NCI-H460 (cell line): Measurements from ENCODE around the gene CES5A. TPM values are rescaled to one million over a fixed set of nuclear protein-coding genes. Genes with fewer than 3 reads are reported as not detected.
A peak's percentile ranks its signal among the peaks of the same experiment; 100 is the strongest.
"Not testable (repeated sequence)": the region's sequence is repeated elsewhere in the genome, so short reads cannot be mapped to it uniquely, and the experiment has no call there.

Source experiments
- DNase-seq: peaks from one replicate; pipeline ENCODE4 v3.0.0-alpha.2; 2016; ENCODE audit warnings: low read depth; ENCODE audit errors: extremely low read depth
- total RNA-seq: library from RNA; depleted of rRNA; stranded (reverse); fragments of >200 nt; shearing (Covaris generic); gene quantifications from 2 replicates; pipeline ENCODE4 v1.2.3, GENCODE V29; 2014

Gene CES5A
- total RNA-seq, 1 experiment from 2014 or later, result not detected

GRCh38 chr16:55876854-55877253 is 1.7 kb upstream of the CES5A start:
- DNase-seq, result no peak

DNA sequence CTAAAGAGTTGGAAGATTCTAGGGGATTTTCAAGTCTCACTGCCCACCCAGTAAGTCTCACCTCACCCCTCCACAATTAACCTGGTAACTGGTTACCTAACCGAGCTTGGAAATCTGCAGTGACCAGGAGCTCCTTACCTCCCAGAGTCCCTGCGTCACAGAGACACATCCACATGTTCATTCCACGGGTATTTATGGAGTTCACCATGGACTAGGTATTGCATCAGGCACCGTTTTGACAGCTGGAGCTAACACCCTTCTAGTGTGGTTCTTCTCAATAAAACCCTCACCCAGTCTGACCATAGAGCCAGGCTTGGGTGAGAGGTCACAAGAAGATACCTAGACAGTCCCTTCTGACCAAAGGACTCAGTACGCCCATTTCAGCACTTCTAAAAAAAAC is 2.1 kb downstream of the CES5A start:
- no peak for DNase-seq

GRCh38 chr16:55872130-55872529 is 3.0 kb downstream of the CES5A start:
- no peak for DNase-seq

DNA sequence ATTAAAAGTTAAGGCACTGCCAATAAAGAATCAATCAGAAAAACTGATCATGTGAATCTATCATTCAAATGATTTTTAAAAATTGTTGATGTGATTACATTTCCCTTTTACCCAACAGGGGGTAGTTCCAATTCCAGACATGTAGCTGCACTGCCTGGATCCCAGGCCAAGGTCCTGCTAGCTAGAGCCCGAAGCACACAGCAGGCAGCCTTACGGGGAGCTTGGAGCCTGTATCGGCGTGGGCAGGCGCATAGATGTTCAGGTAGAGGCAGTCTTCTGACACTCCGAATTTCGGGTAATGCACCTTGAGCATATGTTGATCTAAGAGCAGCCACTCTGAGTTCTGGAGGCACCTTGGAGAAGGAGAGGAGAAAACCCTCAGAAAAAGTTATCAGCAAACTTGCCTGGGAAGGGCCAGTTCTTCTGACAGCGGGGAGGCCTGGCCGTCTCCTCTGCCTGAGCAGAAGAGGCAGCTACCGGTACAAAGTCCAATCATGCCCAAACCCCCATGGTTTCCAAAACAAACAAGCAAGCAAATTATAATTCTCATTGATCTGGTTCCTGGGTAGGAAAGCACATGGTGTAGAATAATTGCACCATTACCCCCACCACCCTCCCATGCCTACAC is 3.6 kb downstream of the CES5A start:
- DNase-seq, result no peak

- DNase-seq, result no peak
Observed at GRCh38 chr16:55868980-55869379, 6.2 kb downstream of the CES5A start.

GRCh38 chr16:55868137-55868536 is 7.0 kb downstream of the CES5A start:
- no peak for DNase-seq

DNA sequence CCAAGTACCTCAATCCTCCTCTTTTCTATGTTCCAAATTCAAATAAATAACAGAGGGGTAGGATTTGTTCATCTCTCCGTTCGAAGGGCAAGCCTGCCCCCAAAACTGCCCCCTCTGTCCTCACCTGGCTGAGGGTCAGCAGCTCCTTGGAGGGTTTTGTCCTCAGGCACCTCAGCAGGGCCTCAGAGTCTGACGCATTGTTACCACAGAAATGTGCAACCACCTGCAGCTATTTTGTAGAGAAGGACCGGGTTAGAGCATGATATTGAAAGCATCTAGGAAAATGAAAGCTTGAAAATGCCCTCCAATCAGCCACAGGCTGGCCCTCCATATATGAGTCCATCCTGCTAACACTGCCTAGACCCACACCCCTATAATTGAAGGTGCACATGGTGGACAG is 13.9 kb downstream of the CES5A start:
- no peak for DNase-seq

DNA sequence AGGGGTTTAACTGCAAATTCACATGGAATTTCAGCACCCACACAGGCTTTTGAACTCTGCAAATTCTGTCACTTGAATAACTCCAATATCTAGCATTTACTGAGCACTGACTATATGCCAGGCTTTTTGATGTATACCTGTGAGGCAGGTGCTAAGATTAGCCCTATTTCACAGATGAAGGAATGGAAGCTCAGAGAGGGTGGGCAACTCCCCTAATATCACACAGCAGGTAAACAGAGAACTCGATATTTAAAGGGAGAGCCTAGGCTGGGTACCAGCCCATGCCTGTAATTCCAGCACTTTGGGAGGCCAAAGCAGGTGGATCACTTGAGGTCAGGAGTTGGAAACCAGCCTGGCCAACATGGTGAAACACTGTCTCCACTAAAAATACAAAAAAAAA is 17.5 kb downstream of the CES5A start:
- DNase-seq, result not testable (repeated sequence)

- no peak for DNase-seq
Observed at GRCh38 chr16:55856950-55857349, 18.2 kb downstream of the CES5A start.

- no peak for DNase-seq
Observed at GRCh38 chr16:55853114-55853513, 22.1 kb downstream of the CES5A start.

DNA sequence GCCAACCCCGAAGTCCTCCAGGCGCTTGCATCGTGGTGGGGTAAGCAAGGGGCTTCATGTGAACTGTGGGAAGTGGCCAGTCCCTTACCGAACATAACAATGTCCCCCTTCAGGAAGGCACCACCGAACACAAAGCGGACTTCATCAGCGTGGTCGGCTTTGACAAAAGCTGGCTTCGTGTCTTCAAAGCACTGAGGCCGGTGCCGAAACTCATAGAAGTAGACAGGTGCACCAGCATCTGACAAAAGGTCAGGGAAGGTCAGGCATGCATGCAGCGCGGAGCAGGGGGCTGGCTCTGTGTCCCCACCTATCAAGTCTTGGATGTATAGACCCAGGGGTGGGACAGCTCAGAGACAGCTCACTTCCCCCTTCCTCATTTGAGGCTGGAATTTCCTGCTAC is 25.6 kb downstream of the CES5A start:
- no peak for DNase-seq

DNA sequence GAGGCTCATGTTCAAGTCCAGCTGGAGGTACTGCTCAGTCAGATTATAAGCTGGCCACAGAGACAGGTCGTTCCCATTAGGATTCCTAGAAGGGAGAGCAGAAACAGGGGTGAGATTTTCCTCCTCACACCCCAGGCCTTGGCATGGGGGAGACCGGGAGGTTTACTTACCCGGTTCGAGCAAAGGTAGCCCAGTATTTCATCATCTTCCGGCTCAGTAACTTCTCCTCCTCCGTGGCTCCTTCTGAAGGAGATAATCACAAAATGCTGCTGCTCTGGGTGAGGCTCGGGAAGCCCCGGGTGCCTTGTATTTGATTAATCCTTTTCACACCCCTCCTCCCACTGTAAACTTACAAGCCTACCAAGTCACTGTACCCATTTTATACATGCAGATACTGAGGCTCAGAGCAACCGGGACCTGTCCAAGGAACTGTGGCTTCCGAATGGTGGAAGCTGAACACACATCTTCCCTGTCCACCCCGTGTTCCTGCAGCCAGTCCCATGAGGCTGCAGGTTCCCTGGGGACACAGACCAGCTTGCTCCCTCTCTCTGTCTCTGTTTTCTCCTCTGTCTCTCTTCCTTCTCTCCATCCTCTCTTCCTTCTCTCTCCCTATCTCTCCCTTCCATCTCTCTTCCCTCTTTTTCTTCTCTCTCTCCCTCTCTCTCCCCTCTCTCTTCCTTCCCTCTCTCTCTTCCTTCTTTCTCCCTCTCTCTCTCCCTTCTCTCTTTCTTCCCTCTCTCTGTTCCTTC is 28.4 kb downstream of the CES5A start:
- no peak for DNase-seq

GRCh38 chr16:55843105-55843395 is 32.1 kb downstream of the CES5A start:
- no peak for DNase-seq

GRCh38 chr16:55842369-55843104 is 32.6 kb downstream of the CES5A start:
- DNase-seq, result peak; percentile 53

DNA sequence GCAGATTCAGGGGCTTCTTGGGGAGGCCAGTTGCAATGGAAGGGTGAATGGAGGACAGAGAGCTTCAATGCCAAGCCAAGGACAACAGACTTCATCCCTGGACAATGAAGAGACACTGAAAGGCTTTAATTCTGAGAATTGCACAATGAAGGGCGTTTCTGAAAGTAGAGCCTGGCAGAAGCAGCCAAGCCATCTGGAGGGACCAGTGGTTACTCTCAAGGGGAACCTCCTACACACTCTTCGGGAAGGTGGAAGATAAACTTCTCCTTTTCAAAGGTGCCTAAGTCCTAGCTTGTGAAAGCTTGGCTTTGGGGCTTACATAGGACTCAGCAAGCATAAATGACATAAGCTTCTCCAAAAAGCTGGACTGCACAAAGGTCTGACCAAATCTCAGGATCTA is 36.1 kb downstream of the CES5A start:
- no peak for DNase-seq

DNA sequence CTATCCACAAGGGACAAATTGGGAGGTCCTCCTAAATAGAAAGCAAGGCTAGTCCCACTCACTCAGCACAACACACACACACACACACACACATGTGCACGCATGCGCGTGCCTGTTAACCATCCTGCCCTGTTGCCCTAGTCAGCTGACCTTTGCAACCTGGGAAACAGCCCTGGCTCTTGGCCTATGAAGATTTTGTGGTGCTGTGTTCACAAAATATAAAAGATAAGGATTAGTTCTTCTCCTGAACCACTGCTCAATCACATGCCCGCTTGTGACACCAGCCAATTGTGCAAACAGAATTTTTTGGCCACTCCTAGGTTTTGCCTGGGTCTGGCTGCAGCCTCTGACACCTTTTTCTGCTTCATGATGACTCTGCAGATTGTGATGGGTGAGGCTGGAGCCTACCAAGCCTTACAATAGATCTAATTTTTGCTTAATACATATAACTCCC is 39.0 kb downstream of the CES5A start:
- peak; percentile 65 for DNase-seq

- DNase-seq, result peak; percentile 13
Observed at GRCh38 chr16:55835581-55835980, 39.6 kb downstream of the CES5A start.

DNA sequence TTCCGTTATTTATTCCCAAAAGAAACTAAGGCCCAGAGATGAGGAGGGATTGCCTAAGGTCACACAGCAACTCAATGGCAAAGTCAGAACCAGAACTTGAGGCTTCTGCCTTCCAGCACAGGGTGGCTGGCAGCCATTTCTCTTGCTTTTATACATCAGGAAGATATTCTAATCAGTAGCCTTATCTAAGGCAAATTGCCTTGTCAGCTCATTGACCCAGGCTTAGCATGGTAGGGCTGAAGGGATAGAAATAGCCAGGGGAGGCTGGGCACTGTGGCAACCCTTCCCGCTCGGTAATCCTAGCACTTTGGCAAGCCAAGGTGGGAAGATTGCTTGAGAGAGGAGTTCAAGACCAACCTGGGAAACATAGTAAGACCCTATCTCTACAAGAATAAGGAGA is 40.0 kb downstream of the CES5A start:
- not testable (repeated sequence) for DNase-seq

DNA sequence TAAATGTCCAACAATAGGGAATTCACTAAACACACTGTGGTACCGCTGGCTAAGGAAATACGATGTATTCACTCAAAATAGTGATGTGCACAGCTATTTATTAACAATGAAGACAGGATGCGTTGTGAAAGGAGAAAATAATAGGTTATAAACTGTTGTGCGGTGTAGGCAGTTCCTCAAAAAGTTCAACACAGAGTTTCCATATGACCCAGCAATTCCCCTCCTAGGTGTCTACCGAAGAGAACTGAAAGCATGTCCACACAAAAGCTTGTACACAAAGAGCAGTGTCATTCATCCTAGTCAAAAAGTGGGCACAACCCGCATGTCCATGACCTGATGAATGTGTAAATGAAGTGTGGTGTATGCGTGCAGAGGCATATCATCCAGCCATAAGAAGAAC is 41.1 kb downstream of the CES5A start:
- no peak for DNase-seq

DNA sequence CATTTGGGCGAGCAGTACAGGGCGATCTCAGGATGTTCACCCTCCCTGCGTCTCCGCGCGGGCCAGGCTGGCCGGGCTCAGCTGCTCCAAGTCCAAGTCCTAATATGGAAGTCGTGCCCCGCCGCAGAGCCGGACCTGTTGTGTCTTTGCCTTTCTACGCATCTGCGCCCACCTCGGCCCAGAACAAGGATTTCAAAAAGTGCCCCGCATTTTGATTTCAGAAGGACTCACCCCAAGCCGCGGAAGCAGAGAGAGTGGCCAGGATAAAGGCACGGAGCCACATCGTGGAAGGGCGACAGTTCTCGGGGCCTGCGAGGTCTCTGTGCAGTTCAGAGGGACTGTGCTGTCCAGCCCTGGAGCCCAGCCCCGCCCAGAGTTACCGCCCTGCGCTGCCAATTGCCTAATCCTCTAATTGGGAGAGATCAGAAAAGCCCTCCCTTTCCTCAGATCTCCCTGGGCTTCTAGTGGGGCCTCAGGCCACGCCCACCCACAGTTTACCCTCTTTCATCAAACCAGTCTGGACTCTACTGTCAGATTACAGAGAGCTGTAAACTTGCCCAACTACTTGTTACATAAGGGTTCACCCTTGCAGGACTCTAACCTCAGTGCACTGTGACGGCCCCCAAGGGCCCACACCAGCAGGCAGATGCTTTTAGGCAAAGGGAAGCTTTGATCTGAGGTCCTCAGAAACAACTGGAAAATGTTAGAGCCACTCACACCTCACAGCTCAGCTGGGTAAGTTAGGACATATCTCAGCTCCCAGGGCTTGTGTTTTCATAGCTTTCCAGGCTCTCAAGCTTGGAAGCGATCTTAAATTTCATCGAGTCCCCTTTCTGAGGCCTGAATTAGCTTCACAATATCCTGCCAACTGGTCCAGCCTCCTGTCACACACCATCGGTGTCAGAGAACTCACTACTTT is 42.1 kb downstream of the CES5A start, which contains the start of gene CES1:
TSS of gene CES1 (minus strand) at position 324 of the 919 bp plus-strand sequence. CDS start at position 283, 41 bp downstream.
- DNase-seq, result no peak

DNA sequence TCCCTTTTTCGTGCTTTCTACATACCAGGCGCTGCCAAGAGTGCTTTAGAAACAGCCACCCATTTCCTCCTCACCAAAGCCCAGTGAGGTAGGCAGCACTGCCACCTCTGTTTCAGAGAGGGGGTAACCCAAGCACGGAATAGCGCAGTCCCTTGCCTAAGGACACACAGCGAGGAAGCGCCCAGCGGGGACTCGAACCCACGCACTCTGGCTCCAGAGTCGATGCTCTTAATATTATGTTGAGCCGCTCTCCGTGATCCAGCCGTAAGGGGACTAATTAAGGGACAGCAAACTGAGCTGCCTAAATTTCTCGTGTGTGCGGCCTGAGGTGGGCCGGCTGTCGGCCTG is 42.8 kb downstream of the CES5A start:
- DNase-seq, result no peak
